NCI-H146 treated with DMSO at 0.1 percent for 48 hours (cell line): Measurements from ENCODE around the gene UMODL1.
A peak's percentile ranks its signal among the peaks of the same experiment; 100 is the strongest.

Experiments
- DNase-seq: peaks from one replicate; lab custom pipeline; 2025; ENCODE audit not compliant: unreplicated experiment; lab: John Stamatoyannopoulos, UW

The UMODL1 gene

DNA sequence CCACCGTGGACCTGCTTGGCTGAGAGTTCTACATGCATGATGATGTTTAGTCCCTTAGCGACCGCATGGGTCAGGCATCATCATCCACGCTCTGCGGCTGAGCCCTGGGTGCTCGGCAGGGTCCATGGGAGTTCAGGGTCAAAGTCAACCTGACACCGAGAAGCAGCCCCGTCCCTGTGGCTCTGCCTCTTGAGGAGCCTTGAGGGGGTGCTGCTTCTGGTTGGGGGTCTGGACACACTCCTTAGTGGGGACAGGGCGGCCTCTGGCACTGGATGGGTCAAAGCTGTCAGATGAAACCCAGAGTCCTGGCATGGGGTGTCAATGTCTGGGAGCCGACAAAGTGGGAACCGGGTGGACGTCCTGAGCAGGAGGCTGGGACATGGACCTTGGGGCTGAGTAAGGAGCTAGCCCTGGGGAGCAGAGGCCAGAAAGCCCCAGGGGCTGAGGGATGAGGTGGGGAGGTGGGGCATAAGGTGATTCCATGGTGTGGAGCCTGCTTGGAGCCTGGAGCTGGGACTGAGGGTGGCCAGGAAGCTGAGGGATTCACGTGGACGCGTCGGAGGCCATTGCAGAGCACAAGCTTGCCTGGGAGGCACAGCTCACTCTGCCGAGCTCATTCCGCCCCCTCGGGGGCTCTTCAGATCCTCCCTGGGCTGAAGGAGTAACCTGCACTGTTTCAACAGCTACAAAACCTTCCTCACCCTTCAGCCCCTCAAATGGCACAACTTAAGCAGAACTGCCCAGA lies 53.9 kb downstream of the UMODL1 start:
- DNase-seq: no peak

GRCh38 chr21:42125571-42126544 lies 54.7 kb downstream of the UMODL1 start:
- DNase-seq: peak; percentile 2

DNA sequence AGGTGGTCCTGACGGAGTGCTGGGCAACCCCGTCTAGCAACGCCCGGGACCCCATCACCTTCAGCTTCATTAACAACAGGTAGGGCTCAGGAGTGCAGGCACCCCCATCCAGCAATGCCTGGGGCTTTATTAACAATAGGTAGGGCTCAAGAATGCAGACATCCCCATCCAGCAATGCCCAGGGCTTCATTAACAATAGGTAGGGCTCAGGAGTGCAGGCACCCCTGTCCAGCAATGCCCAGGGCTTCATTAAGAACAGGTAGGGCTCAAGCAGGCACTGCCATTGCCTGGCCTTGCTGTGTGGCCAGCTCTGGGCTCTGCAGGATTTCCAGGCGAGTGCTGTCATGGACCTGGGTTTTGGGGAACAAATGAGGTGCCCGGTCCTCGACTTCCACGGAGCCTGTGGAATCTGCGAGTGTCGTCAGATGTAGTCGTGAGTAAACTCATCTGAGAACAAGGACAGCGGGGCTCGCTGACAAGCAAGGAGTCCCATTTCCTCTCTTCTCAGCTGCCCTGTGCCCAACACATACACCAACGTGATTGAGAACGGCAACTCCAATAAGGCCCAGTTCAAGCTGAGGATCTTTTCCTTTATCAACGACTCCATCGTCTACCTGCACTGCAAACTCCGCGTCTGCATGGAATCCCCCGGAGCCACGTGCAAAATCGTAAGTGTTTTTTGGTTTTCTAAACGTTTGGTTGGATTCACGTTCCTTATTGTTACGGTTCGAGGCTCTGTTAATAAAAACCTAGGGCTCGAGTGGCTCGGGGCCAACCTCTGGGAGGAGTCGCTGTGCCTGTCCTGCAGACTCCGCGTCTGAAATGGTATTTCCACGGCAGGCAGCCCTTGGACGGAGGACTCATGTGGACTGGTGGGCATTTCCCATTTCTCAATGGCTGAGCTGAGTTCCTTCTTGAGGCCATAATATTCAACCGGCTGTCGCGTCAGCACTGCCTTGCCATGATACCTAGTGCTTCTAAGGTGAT lies 56.3 kb downstream of the UMODL1 start:
- no peak for DNase-seq

DNA sequence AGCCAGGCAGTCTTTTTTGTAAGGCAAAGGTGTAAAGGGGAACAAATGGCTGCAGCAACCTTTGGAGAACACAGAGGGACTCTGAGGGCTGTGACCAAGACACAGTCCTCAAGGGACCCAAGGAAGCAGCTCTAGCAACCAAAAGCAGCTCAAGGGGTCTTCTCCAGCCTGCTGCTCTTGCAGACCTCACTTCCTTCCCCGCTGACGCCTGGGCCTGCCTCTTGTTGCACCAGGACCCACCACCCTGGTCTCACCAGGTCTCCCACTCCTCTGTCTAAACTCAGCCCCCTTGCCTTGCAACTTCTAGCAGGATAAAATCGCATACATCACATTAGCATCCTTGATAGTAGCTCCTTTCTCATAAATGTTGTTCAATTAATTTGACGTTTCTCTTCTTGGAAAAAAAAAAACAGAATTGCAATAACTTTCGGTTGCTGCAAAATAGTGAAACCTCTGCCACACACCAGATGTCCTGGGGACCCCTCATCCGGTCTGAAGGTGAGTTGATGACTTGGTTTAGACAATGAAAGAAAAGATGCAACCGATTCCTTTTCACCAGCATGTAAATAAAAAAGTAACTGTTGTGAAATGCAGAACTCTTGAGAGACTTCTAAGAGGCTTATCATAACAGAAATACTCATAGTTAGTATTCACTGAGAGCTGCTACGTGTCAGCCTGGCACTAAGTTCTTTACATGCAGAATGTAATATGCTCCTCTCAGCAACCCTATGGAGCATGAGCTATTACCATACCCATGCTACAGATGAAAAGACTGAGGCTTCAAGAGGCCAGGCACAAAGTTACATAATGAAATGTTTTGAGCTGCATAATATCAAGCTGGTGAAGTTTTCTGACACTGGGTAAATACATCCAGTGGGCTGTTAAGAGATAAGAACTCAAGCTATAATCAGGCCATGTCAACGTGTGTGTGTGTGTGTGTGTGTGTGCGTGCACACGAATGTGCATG lies 58.5 kb downstream of the UMODL1 start:
- no peak for DNase-seq

- DNase-seq: no peak
Measured at GRCh38 chr21:42130441-42130840, 59.3 kb downstream of the UMODL1 start.

DNA sequence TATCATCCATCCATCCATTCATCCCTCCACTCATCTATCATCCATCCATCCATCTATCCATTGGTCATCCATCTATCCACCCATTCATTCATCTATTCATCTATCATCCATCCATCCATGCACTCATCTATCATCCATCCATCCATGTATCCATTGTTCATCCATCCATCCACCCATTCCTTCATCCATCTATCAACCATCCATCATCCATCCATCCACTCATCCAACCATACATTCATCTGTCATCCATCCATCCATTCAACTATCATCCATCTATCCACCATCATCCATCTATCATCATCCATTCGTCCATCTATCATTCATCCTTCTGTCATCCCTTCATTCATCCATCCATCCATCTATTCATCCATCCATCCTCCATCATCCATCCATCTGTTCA lies 61.1 kb downstream of the UMODL1 start:
- DNase-seq: no peak

GRCh38 chr21:42133131-42133530 lies 62.0 kb downstream of the UMODL1 start:
- DNase-seq: no peak

- DNase-seq: peak; percentile 13
Measured at GRCh38 chr21:42135386-42136052, 64.4 kb downstream of the UMODL1 start.

DNA sequence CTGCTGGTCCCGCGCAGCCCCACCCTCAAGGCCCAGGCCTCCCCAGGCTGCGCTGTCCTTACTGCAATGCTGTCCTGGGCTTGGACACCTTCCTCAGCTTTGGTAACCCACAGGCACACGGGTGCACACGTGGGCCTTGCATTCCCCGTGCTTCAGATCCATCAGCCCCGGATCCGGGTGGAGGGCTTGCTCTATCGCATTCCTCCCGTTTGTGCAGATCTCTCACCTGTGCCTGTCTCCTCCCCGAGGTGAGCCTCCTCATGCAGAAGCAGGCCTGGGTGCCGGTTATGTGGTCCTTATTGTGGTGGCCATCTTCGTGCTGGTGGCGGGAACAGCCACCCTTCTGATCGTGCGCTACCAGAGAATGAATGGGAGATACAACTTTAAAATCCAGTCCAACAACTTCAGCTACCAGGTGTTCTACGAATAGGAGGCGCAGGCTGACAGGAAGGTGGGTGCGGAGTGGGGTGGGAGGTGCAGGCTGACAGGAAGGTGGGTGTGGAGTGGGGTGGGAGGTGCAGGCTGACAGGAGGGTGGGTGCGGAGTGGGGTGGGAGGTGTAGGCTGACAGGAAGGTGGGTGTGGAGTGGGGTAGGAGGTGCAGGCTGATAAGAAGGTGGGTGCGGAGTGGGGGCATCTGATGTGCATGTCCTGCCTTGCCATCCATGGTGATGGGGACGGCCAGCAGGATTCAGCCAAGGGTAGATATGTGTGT lies 66.2 kb downstream of the UMODL1 start:
- no peak for DNase-seq

DNA sequence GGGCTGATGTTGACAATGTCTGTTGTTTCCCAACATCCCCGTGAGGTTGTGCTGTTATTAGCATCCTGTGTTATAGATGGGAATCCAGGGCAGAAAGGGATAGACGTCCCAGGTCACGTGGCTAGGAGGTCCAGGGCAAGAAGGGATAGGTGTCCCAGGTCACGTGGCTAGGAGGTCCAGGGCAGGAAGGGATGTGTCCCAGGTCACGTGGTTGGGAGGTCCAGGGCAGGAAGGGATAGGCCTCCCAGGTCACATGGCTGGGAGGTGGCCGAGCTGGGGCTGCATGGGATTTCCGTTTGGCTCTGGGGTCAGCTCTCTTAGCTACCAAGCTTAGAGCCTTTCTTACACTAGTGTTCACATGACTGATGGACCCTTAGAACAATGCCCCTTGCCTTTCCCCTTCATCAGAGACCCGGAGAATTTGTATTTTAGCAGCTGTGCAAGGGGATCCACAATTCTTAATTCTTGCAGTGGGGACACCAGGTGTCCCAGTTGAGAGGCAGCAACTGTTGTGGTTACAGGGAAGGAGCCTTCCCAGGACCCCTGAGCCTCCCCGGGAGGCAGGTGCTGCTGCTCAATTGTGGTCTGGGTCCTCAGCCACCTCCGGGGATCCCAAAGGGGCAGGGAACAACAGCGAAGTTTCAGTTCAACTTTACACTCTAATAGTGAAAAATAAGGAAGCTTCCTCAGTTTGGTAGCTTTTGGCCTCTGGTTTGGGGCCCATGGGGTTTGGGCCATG lies 69.2 kb downstream of the UMODL1 start:
- DNase-seq: no peak

DNA sequence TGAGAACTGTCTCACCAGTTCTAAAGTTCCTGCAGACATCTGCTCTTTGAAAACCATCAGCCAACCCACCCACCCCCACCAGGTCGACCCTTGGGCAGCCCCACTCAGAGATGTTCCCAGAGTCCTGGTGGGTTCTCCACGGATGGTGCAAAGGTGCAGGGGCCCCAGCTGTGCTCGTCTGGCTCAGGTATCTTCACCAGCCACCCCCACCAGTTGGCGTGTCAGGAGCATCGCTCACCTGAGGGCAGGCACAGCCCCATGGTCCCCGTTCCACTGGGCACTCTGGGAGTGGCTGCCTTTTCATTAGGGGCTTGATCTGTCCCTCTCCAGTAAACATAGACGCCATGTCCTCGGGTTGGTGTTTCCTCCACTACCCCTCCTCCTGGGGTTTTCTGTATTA lies 70.5 kb downstream of the UMODL1 start:
- DNase-seq: no peak

DNA sequence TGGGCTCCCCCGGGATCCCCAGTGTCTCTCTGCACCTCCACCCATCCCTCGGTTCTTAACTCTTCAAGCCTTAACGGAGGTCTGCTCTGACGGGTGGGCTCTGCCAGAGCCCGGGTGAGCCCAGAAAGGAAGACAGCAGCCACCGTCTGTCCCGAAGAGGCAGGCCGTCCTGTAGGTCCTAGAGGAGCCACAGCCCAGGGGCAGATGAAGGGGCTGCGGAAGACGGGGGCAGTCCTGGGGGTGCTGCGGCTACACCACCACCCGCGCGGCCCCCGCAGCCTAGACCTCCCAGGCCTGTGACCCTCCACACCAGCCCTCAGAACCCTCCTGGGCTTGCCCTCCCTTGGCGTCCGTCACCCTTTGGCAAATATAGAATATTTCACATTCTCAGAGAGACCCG lies 71.0 kb downstream of the UMODL1 start:
- no peak for DNase-seq

- no peak for DNase-seq
Measured at GRCh38 chr21:42142627-42143026, 71.5 kb downstream of the UMODL1 start.

DNA sequence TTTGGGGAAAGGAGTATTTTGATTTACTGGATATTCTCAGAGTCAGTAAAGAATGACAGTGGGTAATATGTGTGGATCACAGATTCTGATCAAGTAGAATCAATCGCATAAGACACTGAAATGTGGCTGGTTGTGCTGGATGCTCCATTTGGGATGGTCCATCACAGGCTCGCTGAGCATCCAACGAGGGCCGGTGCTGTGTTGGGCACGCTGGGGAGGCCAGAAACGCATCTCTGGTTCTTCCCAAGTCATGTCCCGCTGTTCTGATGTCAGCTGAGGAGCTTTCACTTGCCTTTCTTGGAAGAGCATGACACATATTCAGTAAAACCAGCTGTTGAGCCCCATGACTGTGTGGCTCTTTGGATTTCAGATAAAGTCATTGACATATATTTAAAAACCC lies 72.0 kb downstream of the UMODL1 start:
- DNase-seq: no peak

DNA sequence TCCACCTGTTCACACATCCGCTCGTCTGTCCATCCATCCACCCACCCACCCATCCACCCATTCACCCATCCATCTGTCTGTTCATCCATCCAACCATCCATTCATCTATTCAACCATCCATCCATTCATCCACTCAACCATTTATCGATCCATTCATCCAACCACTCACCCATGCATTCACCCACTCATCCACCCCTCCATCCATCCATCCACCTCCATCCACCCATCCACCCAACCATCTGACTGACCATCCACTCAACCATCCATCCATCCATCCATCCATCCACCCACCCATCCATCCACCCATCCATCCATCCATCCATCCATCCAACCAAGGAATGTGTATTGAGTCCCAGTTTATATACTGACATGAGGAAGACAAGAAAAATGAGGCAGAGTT lies 73.1 kb downstream of the UMODL1 start:
- no peak for DNase-seq

GRCh38 chr21:42144679-42145568 lies 73.8 kb downstream of the UMODL1 start:
- DNase-seq: no peak
